Renal cortex interstitium (tissue), 11 donors: Measurements from ENCODE around the gene NIPA2. TPM values are rescaled to one million over a fixed set of nuclear protein-coding genes. Genes with fewer than 3 reads are reported as not detected.
A peak's percentile ranks its signal among the peaks of the same experiment; 100 is the strongest.

Experiments used
- DNase-seq, 11 donors: peaks; one replicate each; pipeline ENCODE4 v3.0.0-alpha.2; 2013; ENCODE audit warnings: low read depth in 9 of 11, low spot score in 4 of 11; ENCODE audit errors: extremely low read depth in 1 of 11
- polyA plus RNA-seq, 3 donors: library from polyadenylated mRNA; unstranded; fragments of 120-200 nt; gene quantifications; one replicate each; pipeline ENCODE4 v1.2.1, GENCODE V29; 2013; ENCODE audit not compliant: insufficient read length in 3 of 3

The NIPA2 gene
- polyA plus RNA-seq, 3 donors: 52.1 to 61.4 (median 59.8) TPM

- no peak for DNase-seq
These were observed 24.6 kb upstream of the NIPA2 start for GRCh38 chr15:22813844-22814243.

DNA sequence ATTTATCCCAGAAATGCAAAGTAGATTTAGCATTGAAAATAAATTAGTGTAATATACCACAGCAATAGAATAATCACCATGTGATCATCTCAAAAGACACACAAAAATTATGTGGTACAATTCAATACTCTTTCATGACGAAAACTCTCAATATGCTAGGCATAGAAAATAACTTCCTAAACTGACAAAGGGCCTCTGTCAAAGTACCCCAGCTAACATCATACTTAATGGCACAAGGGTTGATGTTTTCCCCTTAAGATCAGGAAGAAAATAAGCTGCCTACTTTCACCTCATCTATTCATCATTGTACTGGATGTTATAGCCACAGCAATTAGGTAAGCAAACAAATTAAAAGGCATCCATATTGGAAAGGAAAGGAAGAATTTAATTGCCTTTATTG lies 22.7 kb upstream of the NIPA2 start:
- DNase-seq: no peak

GRCh38 chr15:22819651-22820050 lies 18.8 kb upstream of the NIPA2 start:
- DNase-seq: no peak

DNA sequence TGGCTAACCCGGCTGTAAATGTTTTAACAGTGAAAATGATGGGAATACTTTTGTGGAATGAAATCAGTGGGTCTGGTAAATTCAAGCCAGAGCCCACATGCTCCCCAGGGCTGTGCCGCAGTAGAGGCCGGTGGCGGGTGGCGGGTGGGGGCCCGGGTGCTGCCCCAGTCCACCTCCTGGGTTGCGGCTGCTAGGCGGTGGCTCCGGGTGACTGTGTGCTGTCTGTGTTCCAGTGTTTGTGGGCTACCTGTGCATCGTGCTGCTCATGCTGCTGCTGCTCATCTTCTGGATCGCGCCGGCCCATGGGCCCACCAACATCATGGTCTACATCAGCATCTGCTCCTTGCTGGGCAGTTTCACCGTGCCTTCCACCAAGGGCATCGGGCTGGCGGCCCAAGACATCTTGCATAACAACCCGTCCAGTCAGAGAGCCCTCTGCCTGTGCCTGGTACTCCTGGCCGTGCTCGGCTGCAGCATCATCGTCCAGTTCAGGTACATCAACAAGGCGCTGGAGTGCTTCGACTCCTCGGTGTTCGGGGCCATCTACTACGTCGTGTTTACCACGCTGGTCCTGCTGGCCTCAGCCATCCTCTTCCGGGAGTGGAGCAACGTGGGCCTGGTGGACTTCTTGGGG lies 14.9 kb upstream of the NIPA2 start:
- DNase-seq: no peak

DNA sequence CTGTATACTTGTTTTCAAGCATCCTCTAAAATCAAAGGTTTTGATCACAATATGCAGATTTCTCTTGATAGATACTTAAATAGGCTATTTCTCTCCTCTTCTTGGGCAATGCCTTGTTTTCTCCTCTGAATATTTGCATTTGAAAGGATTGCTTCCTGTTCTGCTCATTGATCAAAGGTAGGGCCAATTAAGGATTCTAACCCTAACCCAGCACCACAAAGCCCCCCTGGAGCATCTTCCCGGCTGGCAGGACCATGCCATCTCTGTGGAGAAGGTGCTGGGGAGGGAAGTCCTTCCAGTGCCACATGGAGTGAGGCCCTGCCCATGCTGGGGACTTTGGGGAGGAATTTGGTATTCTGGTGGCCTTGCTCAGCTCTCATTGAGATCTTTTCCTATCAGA lies 11.3 kb upstream of the NIPA2 start:
- DNase-seq: no peak

DNA sequence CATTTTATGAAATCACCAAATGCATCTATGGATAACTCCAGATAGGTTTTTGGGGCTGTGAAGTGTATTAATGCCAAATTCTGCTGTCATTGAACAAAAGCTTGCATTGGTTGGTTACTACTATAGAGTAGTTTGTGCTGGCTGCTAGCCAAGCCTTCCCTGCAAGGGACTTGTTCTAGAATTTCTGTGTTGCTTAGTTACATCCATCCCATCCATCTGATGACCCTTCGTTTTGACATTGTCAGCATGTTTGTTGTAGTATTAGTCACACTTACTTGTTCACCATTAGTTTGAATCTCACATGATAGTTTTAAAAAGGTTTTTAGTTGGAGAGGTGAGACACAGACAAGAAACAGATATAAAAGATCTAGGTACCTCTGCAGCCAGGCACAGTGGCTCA lies 7.0 kb upstream of the NIPA2 start:
- no peak for DNase-seq

DNA sequence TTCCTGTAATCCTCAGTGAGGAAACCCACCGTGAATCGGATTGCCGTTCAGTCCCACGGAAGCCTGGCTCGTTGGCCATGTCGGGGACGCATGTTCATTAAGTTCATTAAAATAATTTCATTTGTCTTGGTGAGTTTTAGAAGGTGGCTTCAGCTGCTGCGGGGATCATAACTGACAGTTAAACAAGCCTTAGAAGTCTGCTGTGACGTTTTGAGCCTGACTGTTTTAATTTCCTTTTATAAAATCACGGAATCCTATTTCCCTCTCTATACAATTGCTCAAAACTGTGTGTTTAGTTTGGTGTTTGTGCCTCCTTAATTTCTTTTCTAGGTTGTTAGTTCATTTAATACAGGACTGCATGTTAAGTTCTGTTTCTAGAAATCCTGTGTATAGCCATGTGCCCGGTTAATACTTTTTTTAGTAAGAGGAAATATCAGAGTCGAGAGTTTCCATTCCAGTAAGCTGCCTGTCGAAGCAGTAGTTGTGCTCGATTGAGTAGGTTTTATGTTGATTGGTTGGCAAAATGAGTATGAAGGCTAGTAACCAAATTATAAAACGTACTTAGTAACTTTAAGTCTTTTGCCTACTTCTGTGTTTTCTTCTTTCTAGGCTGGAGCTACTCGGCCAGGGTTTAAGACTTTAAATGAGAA lies 705 bp downstream of the NIPA2 start:
- no peak for DNase-seq

DNA sequence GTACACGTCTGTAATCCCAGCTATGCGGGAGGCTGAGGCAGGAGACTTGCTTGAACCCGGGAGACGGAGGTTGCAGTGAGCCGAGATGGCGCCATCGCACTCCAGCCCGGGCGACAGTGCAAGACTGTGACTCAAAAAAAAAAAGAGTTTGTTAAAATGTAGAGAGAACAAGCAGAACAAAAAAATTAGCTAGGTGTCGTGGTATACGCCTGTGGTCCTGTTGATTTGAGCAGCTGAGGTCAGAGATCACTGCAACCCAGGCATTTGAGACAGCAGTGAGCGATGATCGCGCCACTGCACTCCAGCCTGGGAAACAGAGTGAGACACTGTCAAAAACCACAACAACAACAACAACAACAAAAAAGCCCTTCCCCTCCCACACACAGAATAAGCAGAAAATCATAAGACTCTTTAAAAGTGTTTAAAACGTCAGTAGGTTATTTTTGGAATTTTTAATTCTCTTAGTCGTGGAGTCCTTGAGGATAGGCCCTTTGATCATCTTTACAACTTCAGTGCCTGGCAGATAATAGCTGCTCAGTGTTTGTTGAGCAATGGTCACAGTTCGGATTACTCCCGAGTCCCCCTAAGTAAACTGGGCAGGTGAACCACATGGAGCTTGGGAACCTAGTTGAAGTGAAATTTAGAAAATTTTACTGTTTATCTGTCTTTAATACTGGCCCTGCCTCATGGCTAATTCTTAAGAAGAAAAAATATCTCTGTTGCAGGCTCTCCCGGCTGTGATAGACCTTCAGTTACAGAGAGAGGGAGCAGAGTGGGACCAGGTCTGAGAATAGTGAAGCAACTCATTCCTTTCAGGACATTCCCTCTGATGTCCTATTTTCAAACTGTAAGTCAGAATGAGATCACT lies 6.2 kb downstream of the NIPA2 start:
- no peak for DNase-seq

DNA sequence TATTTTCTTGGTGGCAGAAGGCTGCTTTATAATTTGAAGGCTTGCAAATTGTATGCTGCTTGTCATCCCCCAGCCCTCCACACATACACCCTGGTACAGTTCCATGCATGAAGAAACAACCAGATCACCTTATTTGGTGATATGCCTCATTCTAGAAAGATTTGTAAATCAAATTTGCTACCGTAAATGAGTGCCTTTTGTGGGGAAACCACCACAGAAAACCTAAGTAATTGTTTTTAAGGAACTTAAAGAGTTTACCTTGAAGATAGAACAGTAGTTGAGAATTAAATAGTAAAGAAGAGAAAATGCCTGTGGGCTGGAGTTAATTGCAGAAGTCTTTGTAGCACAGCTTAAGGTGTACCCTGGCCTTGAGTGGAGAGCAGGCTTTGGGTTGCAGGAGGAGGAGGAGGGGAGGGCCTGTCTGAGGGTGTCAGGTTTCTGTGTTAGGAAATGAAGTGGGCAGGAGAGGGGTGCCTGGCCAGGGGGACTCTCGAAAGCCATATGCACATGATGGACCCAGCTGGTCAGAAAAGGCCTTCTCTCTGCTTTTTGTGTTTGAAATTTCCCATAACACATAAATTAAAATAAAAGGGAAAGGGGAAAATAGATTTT lies 6.9 kb downstream of the NIPA2 start:
- DNase-seq: peak in 1 of 11 donors; percentile 43

- no peak for DNase-seq
These were observed 7.6 kb downstream of the NIPA2 start for GRCh38 chr15:22846073-22846472.

GRCh38 chr15:22850055-22850454 lies 11.6 kb downstream of the NIPA2 start:
- DNase-seq: no peak

DNA sequence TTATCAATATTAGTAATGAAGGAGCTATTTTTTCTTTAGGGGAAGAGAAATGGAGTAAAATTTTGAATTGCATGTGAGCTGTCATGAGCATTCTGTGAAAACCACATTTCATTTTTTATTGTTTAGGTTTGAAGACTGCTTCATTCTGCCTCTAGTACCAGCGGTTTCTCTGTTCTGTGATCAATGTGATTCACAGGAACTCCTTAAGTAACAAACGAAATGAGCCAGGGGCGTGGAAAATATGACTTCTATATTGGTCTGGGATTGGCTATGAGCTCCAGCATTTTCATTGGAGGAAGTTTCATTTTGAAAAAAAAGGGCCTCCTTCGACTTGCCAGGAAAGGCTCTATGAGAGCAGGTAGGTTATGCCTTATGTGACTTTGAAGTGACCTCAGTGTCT lies 13.0 kb downstream of the NIPA2 start:
- DNase-seq: no peak

- no peak for DNase-seq
These were observed 17.3 kb downstream of the NIPA2 start for GRCh38 chr15:22855791-22856190.

GRCh38 chr15:22856659-22857058 lies 18.2 kb downstream of the NIPA2 start:
- DNase-seq: no peak

DNA sequence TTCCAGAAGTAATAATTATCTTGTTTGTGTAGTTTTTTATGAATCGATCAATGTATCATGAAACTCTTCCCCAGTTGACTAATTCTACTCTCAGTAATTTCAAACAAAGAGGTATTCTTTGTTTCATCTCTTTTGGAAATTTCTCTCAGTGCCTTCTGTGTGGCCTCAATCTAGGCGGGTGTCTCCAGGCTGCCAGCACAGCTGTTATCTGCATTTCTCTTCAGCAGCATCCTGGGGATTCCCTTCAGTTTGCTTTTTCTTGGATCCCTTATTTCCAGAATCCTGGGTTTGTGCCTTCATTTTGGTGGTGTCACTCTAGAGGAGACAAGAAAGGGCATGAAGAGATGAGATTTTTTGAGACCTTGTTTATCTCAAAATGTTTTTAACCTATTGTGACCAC lies 22.7 kb downstream of the NIPA2 start:
- DNase-seq: no peak

DNA sequence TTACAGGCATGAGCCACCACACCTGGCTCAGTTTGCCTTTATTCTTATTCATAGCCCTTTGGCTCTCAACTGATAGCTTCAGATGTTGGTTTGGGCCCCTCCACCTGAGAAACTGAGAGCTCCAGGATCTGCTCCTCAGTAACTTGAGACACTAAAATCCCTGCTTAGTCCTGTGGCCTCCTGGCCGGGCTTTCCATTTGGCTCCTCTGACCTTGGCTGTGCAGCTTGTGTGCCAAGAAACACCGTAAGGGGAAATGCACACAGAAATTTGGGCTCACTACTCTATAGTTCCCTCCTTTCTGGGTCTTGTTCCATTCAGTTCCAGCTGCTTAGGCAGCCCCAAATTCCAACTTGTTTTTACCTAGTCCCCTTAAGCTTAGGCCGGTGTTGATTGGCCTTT lies 24.9 kb downstream of the NIPA2 start:
- DNase-seq: no peak

GRCh38 chr15:22866079-22866478 lies 27.6 kb downstream of the NIPA2 start:
- no peak for DNase-seq

GRCh38 chr15:22867886-22868285 lies 29.4 kb downstream of the NIPA2 start:
- no peak for DNase-seq

- DNase-seq: no peak
These were observed 30.0 kb downstream of the NIPA2 start for GRCh38 chr15:22868495-22868894.

DNA sequence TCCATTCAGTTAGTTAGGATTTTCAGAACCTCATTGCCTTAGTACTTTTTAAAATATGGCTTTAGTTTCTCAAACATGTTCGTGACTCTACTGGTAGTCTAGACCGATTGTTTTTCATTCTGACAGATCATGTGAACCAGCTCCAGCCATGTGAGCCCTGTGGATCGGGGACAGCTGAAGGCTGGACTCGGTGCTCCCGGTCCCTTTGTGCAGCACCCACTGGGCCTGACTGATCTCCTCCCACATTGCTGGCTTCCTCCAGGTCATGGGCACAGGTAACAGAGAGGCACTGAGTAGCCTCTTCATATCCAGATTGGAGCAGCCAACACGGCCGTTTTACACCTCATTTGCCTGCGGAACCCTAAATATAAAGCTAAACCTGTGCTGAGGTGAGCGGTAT lies 30.5 kb downstream of the NIPA2 start:
- DNase-seq: no peak
